GM19467 (cell line): ENCODE data around the gene PTAR1.
A peak's percentile ranks its signal among the peaks of the same experiment; 100 is the strongest.

ENCODE experiments used
- ATAC-seq: cut with Tn5 transposase; IDR thresholded peaks from one replicate; pipeline ENCODE4 v1.9.1; 2021; ENCODE audit warnings: mild to moderate bottlenecking, moderate library complexity; ENCODE audit not compliant: unreplicated experiment

Gene PTAR1

GRCh38 chr9:69674716-69675438 is 84.9 kb downstream of the PTAR1 start:
- ATAC-seq: no peak

- no peak for ATAC-seq
Observed at GRCh38 chr9:69674112-69674685, 85.6 kb downstream of the PTAR1 start.

- no peak for ATAC-seq
Observed at GRCh38 chr9:69673311-69673640, 86.5 kb downstream of the PTAR1 start.

GRCh38 chr9:69672596-69673310 is 87.1 kb downstream of the PTAR1 start:
- peak; percentile 94 for ATAC-seq

GRCh38 chr9:69671879-69672595 is 87.8 kb downstream of the PTAR1 start, which contains the start of gene APBA1:
Gene APBA1, minus strand, starts transcription at chr9:69672371.
- peak; percentile 29 for ATAC-seq

GRCh38 chr9:69671311-69671878 is 88.4 kb downstream of the PTAR1 start:
- ATAC-seq: no peak

GRCh38 chr9:69667306-69667705 is 92.5 kb downstream of the PTAR1 start:
- no peak for ATAC-seq

GRCh38 chr9:69660304-69660703 is 99.5 kb downstream of the PTAR1 start:
- ATAC-seq: no peak
